HUES48 (cell line): Measurements from ENCODE around the gene EPHA4.

ENCODE experiments used
- H3K27ac ChIP-seq: one replicate; pipeline ENCODE4 v1.7.0; 2013; ENCODE audit warnings: low read depth, low read length, inconsistent platforms
- H3K27me3 ChIP-seq: 2 replicates; pipeline ENCODE4 v1.6.1; 2013; ENCODE audit warnings: mild to moderate bottlenecking, low read length; ENCODE audit not compliant: control insufficient read depth, insufficient read depth
- H3K36me3 ChIP-seq: 2 replicates; pipeline ENCODE4 v1.6.1; 2013; ENCODE audit warnings: low read length; ENCODE audit not compliant: control insufficient read depth, insufficient read depth
- H3K4me1 ChIP-seq: 2 replicates; pipeline ENCODE4 v1.6.1; 2013; ENCODE audit warnings: mild to moderate bottlenecking, low read length; ENCODE audit not compliant: control insufficient read depth, insufficient read depth
- H3K4me3 ChIP-seq: 2 replicates; pipeline ENCODE4 v1.5.1; 2013; ENCODE audit warnings: mild to moderate bottlenecking, low read depth, low read length
- H3K9ac ChIP-seq: 2 replicates; pipeline ENCODE4 v1.6.1; 2013; ENCODE audit warnings: mild to moderate bottlenecking, low read depth, low read length, moderate library complexity
- H3K9me3 ChIP-seq: 2 replicates; pipeline ENCODE4 v1.6.1; 2013; ENCODE audit warnings: low read length; ENCODE audit not compliant: control insufficient read depth, insufficient read depth

Gene EPHA4

DNA sequence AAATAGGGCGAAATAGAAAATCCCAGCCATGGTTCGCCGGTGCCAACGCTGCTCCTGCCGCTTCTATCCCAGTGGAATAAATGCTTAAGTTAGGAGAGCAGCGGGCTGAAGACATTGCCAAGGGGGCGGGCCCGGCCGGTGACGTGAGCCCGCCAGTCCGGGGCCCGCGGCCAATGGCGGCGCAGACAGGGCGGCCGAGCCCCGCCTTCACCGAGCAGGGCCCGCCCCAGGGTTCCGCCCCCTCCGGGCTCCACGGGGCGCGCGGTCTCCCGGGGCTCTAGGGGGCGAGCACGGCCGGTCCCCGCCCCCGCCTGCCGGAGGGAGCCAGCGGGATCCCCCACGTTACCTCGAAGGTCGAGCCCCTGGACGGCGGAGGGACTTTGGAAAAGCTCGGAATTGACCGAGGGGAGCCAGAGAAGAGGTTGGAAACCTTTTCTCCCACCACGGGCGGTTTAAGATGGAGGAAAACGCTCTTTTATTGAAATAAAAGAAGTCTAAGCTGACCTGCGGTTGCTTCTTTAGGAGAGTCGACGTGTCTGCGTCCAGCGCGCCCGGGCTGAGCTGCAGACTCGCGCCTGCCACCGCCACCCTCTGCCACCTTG, at the start of gene EPHA4:
EPHA4 (minus strand) TSS at position 86 of the 602 bp plus-strand sequence; CDS start at position 30, 56 bp downstream.
- peaks cover 4% of the 10 kb centered on the region; the same call in 1 of the 2 replicates for H3K36me3 ChIP-seq
- H3K4me1 ChIP-seq = peaks cover 40% of the 10 kb centered on the region
- H3K9ac ChIP-seq = peak within 1 kb of the TSS; percentile 30; the same call in 1 of the 2 replicates
- no peaks in the 10 kb centered on the region for H3K9me3 ChIP-seq
- peak within 1 kb of the TSS; percentile 28 for H3K27ac ChIP-seq
- H3K27me3 ChIP-seq = peaks cover 67% of the 10 kb centered on the region
- H3K4me3 ChIP-seq = peak within 1 kb of the TSS; percentile 70

DNA sequence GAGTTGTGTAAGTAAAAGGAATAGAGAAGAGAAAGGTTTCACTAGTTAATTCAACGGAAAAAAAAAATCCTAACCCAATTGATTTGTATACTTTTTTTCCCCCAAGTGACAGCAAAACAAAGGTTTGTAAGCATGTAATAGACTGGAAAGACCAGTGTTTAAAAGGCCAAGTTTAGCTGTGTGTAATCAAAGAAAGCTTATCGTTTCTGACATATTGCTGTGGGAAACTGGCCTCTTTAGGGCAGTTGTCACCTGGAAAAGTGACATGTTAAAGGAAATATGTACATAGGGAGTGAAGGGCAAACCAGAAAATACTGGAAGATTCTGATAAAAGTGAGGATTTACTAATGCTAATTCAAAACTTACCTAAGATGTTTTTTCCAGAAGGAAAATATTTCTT, 45.9 kb upstream of the EPHA4 start:
- Histone ChIP-seq H3K27ac (no peak overlapping the region), H3K9me3 (no peaks in the 10 kb centered on the region), H3K9ac (no peak overlapping the region), H3K4me1 (no peaks in the 10 kb centered on the region), H3K36me3 (no peaks in the 10 kb centered on the region), H3K27me3 (no peaks in the 10 kb centered on the region), H3K4me3 (no peak overlapping the region)

DNA sequence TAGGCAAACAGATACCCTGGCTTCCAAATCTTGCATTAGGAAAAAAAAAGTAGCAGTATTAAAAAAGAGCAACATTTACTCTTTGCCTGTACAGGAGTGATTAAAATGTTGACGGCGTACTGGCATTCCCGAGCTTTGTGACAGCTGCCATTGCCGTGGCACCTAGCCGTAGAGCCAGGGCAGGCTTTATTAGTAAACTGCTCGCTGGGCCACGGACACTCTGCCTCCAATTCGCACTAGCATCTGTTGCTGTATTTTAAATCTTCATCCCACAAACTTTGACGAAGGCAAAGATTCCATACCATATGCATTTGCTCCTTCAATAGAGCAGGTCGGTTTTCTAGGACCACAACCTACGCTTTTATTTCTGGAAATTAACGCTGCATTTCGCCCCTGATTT, 44.5 kb upstream of the EPHA4 start:
- Histone ChIP-seq H3K27ac (no peak overlapping the region), H3K4me3 (no peak overlapping the region), H3K9me3 (no peaks in the 10 kb centered on the region), H3K9ac (no peak overlapping the region), H3K36me3 (no peaks in the 10 kb centered on the region), H3K4me1 (no peaks in the 10 kb centered on the region), H3K27me3 (no peaks in the 10 kb centered on the region)

DNA sequence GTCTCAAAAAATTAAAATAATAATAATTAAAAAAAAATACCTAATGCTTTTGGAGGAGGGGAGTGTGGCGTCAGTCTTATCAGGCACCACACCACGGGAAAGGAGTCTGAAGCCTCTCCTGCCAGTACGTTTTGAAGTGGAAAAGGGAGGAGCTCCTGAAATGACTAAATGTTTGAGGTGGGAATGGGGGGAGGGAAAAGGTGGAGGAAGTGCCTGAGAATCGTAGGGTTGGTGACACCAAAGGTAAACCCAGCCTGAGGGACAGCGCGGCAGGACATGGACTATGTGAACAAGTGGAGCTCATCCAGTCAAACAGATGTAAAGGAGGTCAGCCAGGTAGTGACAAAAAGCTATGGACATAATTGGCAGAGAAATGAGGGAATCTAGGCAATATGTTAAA, 42.2 kb upstream of the EPHA4 start:
- Histone ChIP-seq H3K4me3 (no peak overlapping the region), H3K36me3 (no peaks in the 10 kb centered on the region), H3K4me1 (peaks cover 3% of the 10 kb centered on the region; the same call in 1 of the 2 replicates), H3K9ac (no peak overlapping the region), H3K27ac (no peak overlapping the region), H3K27me3 (no peaks in the 10 kb centered on the region), H3K9me3 (no peaks in the 10 kb centered on the region)

DNA sequence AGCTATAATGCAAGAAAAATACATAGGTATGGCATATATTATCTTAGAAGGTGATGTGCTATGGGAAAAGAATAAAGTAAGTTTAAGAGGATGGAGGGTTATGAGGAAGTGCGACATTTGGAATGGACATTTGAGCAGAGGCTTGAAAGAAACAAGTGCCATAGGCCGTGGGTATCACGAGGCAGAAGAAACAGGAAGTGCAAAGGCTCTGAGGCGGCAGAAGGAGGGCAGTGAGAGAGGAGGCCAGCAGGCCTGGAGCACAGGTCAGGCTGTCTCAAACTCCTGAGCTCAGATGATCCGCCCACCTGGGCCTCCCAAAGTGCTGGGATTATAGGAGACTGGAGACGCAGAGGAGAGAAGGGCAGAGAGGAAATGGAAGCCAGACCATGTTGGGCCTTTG, 40.7 kb upstream of the EPHA4 start:
- Histone ChIP-seq H3K4me3 (no peak overlapping the region), H3K9me3 (no peaks in the 10 kb centered on the region), H3K9ac (no peak overlapping the region), H3K27ac (no peak overlapping the region), H3K36me3 (no peaks in the 10 kb centered on the region), H3K4me1 (peaks cover 3% of the 10 kb centered on the region; the same call in 1 of the 2 replicates), H3K27me3 (no peaks in the 10 kb centered on the region)

DNA sequence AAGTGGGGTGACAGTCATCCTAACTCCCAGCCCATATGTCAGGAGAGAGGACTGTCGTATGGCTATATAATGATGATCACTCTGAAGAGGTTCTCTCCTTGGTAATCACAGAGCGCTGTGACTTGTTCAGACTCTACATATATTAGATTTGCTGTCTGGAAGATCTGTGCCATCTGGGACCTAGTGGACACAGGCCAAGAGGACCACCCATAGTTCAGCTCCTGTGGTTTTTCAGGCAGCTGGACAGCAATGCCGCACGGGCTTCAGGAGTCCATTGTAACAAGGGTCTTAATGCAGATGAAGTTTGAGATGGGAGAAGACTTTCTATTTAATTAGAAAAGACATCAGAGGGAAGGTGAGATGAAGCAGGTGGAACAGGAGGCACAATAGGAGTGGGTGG, 40.1 kb upstream of the EPHA4 start:
- H3K36me3 ChIP-seq = no peaks in the 10 kb centered on the region
- H3K27ac ChIP-seq = no peak overlapping the region
- H3K4me1 ChIP-seq = peaks cover 3% of the 10 kb centered on the region; the same call in 1 of the 2 replicates
- H3K9me3 ChIP-seq = no peaks in the 10 kb centered on the region
- H3K27me3 ChIP-seq = no peaks in the 10 kb centered on the region
- H3K9ac ChIP-seq = no peak overlapping the region
- no peak overlapping the region for H3K4me3 ChIP-seq

DNA sequence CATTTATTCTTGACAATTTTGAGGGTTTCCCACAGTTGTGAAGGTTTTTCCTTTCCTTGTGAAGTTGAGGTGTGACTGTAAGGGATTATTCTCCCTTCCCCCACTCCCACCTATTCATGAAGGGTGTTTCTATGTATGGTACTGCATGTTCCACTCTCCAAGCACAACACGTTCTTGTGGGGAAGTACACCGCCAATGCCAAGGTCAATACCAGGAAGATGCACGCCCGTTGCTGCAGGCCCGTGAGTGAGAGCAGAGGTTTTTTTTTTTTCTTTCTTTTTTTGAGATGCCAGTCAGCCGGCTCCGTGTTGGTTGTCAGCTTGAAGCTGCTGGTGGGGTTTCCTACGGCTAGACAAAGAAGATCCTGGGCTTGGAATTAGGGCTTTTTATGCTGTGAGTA, 38.6 kb upstream of the EPHA4 start:
- no peaks in the 10 kb centered on the region for H3K9me3 ChIP-seq
- no peak overlapping the region for H3K4me3 ChIP-seq
- H3K9ac ChIP-seq = no peak overlapping the region
- peaks cover 15% of the 10 kb centered on the region for H3K4me1 ChIP-seq
- no peaks in the 10 kb centered on the region for H3K36me3 ChIP-seq
- H3K27ac ChIP-seq = no peak overlapping the region
- no peaks in the 10 kb centered on the region for H3K27me3 ChIP-seq

DNA sequence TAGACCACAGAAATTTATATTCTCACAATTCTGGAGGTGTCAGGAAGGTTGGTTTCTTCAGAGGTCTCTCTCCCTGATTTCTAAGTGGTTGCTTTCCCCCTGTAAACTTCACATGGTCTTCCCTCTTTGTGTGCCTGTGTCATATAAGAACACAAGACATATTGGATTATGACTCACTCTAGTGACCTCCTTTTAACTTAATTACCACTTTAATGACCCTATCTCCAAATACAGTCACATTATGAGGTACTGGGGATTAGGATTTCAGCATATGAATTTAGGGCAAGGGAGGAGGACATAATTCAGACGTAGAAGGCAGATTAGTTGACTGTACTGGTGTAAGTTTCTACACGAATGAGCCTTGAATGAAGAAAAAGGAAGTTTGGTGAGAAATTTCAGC, 38.2 kb upstream of the EPHA4 start:
- H3K27me3 ChIP-seq = no peaks in the 10 kb centered on the region
- no peaks in the 10 kb centered on the region for H3K36me3 ChIP-seq
- no peak overlapping the region for H3K4me3 ChIP-seq
- peaks cover 20% of the 10 kb centered on the region for H3K4me1 ChIP-seq
- no peak overlapping the region for H3K9ac ChIP-seq
- H3K9me3 ChIP-seq = no peaks in the 10 kb centered on the region
- no peak overlapping the region for H3K27ac ChIP-seq

DNA sequence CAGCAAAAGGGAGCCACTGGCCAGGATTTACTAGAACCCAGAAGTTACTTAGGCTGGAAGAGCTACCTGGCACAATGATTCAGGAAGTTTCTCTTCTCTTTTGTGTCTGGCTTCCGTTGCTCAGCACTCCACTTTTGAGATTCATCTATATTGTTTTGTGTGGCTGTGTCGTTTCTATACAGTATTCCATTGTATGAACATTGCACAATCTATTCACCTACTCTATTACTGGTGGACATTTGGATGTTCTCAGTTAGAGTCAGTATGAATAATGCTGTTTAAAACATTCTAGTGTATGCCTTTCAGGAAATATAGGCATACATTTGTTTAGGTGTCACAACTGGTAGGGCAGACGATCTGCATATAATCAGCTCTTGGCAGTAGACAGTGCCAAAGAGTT, 36.3 kb upstream of the EPHA4 start:
- Histone ChIP-seq H3K9me3 (no peaks in the 10 kb centered on the region), H3K9ac (no peak overlapping the region), H3K36me3 (no peaks in the 10 kb centered on the region), H3K4me1 (peaks cover 35% of the 10 kb centered on the region), H3K27ac (no peak overlapping the region), H3K4me3 (no peak overlapping the region), H3K27me3 (no peaks in the 10 kb centered on the region)

DNA sequence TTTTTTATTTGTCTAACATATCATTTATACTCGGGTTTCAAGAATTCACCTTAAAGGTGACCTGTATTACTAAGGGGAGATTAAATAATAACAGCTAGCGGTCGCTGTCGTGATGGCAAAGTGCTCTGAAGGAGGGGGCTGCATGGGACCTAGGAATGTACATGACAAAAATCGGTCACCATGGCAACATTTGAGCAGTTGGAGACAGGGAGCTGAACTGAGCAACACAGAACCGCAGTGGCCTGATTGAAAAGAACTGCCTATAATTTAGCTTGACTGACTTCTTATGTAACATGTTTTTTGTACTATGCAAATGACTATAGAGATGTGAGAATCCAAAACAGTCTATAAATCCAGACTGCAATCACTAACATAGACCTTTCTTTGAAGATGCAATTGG, 34.3 kb upstream of the EPHA4 start:
- peaks cover 38% of the 10 kb centered on the region for H3K4me1 ChIP-seq
- no peak overlapping the region for H3K27ac ChIP-seq
- no peak overlapping the region for H3K4me3 ChIP-seq

DNA sequence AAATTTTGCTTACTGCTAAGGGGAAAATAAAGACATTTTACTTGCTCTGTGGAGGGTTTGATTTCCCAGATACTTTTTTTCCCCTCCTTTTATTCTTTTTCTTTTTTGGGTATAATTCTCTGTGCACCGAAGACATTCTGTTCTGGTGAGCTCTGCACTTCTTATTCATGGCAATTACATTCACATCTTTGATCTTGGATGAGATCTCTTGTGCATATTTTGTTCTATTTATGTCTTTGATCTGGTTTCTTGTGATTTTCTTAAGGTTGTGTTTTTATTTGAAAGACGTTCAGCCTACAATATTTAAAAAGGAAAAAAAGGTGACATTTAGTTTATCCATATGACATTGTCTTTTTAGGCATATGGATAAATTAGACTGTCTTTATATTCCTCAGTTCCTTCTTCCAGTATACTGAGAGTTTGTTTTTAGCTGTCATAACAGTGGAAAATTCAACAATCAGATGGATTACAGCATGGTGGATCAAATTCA, 33.7 kb upstream of the EPHA4 start:
- Histone ChIP-seq H3K27ac (no peak overlapping the region), H3K9ac (no peak overlapping the region), H3K4me1 (peaks cover 39% of the 10 kb centered on the region), H3K9me3 (no peaks in the 10 kb centered on the region), H3K4me3 (no peak overlapping the region), H3K27me3 (no peaks in the 10 kb centered on the region), H3K36me3 (no peaks in the 10 kb centered on the region)

More for the DNA sequence above, 34.3 kb upstream of the EPHA4 start:
- Histone ChIP-seq H3K9ac (no peak overlapping the region), H3K27me3 (no peaks in the 10 kb centered on the region), H3K36me3 (no peaks in the 10 kb centered on the region), H3K9me3 (no peaks in the 10 kb centered on the region)
